ENCODE measurements around the gene MAP7D2. TPM values are rescaled to one million over a fixed set of nuclear protein-coding genes. Genes with fewer than 3 reads are reported as not detected.

Gene MAP7D2
- total RNA-seq, 1 experiment from 2014 or later = 0.91 TPM

- DNase-seq (no peak), ATAC-seq (no peak)
- TF ChIP-seq CTCF (conservative IDR thresholded peaks at IDR 0.05; ENCODE audit: low read depth, low read length) = no peak
- Histone ChIP-seq H3K4me3 (ENCODE audit: low read length) (no peak overlapping the region), H3K9ac (ENCODE audit: low read length) (no peak overlapping the region), H3K79me2 (ENCODE audit: low read length) (no peaks in the 10 kb centered on the region), H3K4me1 (ENCODE audit: insufficient read depth, low read length) (peaks cover 36% of the 10 kb centered on the region), H3K27me3 (ENCODE audit: low read length) (no peaks in the 10 kb centered on the region), H3K4me2 (ENCODE audit: low read length) (peak overlapping the region; percentile 45; the same call in 1 of the 2 replicates), H3K9me3 (ENCODE audit: low read length) (no peaks in the 10 kb centered on the region), H2AFZ (ENCODE audit: low read length) (0 out of 2 replicates have a peak overlapping the region, but pooled peaks have one; percentile 25), H3K36me3 (ENCODE audit: low read depth, low read length) (no peaks in the 10 kb centered on the region), H4K20me1 (ENCODE audit: low read length) (no peaks in the 10 kb centered on the region), H3K27ac (ENCODE audit: low read length) (no peak overlapping the region), H3K9me2 (replicated peaks; ENCODE audit: low read length) (no peaks in the 10 kb centered on the region), H3F3A (ENCODE audit: low read length, unreplicated experiment) (no peaks in the 10 kb centered on the region)
- BruUV-seq (replicated peaks) = no TSS peak
- ChIA-PET POLR2A (ENCODE audit: unreplicated experiment) (no interaction called here), CTCF (no interaction called here)
- intact Hi-C loops (cut with micrococcal nuclease) = no loop called here
Observed at GRCh38 chrX:20060961-20061748, 55.6 kb downstream of the MAP7D2 start.

- BruUV-seq (replicated peaks) = no TSS peak
- TF ChIP-seq EZH2 (IDR thresholded peaks at IDR 0.05; ENCODE audit: low read length, unreplicated experiment) = no peak
- no peak for TF ChIP-seq EZH2phosphoT487 (IDR thresholded peaks at IDR 0.05; ENCODE audit: borderline replicate concordance, low read length)
- TF ChIP-seq CTCF (conservative IDR thresholded peaks at IDR 0.05; ENCODE audit: low read depth, low read length) = no peak
- Histone ChIP-seq H3K27ac (ENCODE audit: low read length) (no peak overlapping the region), H3K4me3 (ENCODE audit: low read length) (no peak overlapping the region), H3K36me3 (ENCODE audit: low read depth, low read length) (no peaks in the 10 kb centered on the region), H3K27me3 (ENCODE audit: low read length) (no peaks in the 10 kb centered on the region), H2AFZ (ENCODE audit: low read length) (no peak overlapping the region), H3K9me2 (replicated peaks; ENCODE audit: low read length) (no peaks in the 10 kb centered on the region), H4K20me1 (ENCODE audit: low read length) (no peaks in the 10 kb centered on the region), H3K4me1 (ENCODE audit: insufficient read depth, low read length) (peaks cover 40% of the 10 kb centered on the region), H3K4me2 (ENCODE audit: low read length) (peak overlapping the region; percentile 13; the same call in 1 of the 2 replicates), H3F3A (ENCODE audit: low read length, unreplicated experiment) (no peaks in the 10 kb centered on the region), H3K9me3 (ENCODE audit: low read length) (no peaks in the 10 kb centered on the region), H3K79me2 (ENCODE audit: low read length) (no peaks in the 10 kb centered on the region), H3K9ac (ENCODE audit: low read length) (no peak overlapping the region)
- DNase-seq (peak; percentile 30), ATAC-seq (no peak)
- CTCF ChIA-PET = no interaction called here
- POLR2A ChIA-PET (ENCODE audit: unreplicated experiment) = no interaction called here
- intact Hi-C loops (cut with micrococcal nuclease) = no loop called here
Observed at GRCh38 chrX:20059467-20060128, 57.1 kb downstream of the MAP7D2 start.

- ChIA-PET POLR2A (ENCODE audit: unreplicated experiment) (no interaction called here), CTCF (interaction anchor here (0.6 kb wide), 2 partner anchors 9 to 186 kb away, joined by 3 read pairs; no protein-coding TSS in a partner anchor)
- Histone ChIP-seq H3K9me2 (replicated peaks; ENCODE audit: low read length) (no peaks in the 10 kb centered on the region), H4K20me1 (ENCODE audit: low read length) (no peaks in the 10 kb centered on the region), H3K4me3 (ENCODE audit: low read length) (no peak overlapping the region), H3K4me2 (ENCODE audit: low read length) (no peak overlapping the region), H3K9ac (ENCODE audit: low read length) (no peak overlapping the region), H3K4me1 (ENCODE audit: insufficient read depth, low read length) (peaks cover 40% of the 10 kb centered on the region), H3K27ac (ENCODE audit: low read length) (no peak overlapping the region), H2AFZ (ENCODE audit: low read length) (no peak overlapping the region), H3K27me3 (ENCODE audit: low read length) (no peaks in the 10 kb centered on the region), H3K36me3 (ENCODE audit: low read depth, low read length) (no peaks in the 10 kb centered on the region), H3K9me3 (ENCODE audit: low read length) (no peaks in the 10 kb centered on the region), H3F3A (ENCODE audit: low read length, unreplicated experiment) (no peaks in the 10 kb centered on the region), H3K79me2 (ENCODE audit: low read length) (no peaks in the 10 kb centered on the region)
- BruUV-seq (replicated peaks) = no TSS peak
- TF ChIP-seq CTCF (conservative IDR thresholded peaks at IDR 0.05; ENCODE audit: low read depth, low read length) = no peak
- no peak for TF ChIP-seq EZH2phosphoT487 (IDR thresholded peaks at IDR 0.05; ENCODE audit: borderline replicate concordance, low read length)
- TF ChIP-seq EZH2 (IDR thresholded peaks at IDR 0.05; ENCODE audit: low read length, unreplicated experiment) = no peak
- ATAC-seq = no peak
- no peak for DNase-seq
- intact Hi-C loops (cut with micrococcal nuclease) = loop anchor here (2.0 kb wide), 1 partner anchor 67 kb away; the partner anchor contains the start of gene BCLAF3
Observed at GRCh38 chrX:20057479-20057878, 59.2 kb downstream of the MAP7D2 start.
